Skeletal muscle cell (primary cell): Measurements from ENCODE around the gene GLT8D2.

Source experiments
- DNase-seq: peaks from one replicate; pipeline ENCODE4 v3.0.0-alpha.2; 2010; ENCODE audit warnings: low read depth
- H3K4me3 ChIP-seq: 2 replicates; pipeline ENCODE4 v1.5.1; 2011; ENCODE audit warnings: low read depth, mild to moderate bottlenecking, control low read depth, low read length, moderate library complexity

The GLT8D2 gene, protein sequence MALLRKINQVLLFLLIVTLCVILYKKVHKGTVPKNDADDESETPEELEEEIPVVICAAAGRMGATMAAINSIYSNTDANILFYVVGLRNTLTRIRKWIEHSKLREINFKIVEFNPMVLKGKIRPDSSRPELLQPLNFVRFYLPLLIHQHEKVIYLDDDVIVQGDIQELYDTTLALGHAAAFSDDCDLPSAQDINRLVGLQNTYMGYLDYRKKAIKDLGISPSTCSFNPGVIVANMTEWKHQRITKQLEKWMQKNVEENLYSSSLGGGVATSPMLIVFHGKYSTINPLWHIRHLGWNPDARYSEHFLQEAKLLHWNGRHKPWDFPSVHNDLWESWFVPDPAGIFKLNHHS

DNA sequence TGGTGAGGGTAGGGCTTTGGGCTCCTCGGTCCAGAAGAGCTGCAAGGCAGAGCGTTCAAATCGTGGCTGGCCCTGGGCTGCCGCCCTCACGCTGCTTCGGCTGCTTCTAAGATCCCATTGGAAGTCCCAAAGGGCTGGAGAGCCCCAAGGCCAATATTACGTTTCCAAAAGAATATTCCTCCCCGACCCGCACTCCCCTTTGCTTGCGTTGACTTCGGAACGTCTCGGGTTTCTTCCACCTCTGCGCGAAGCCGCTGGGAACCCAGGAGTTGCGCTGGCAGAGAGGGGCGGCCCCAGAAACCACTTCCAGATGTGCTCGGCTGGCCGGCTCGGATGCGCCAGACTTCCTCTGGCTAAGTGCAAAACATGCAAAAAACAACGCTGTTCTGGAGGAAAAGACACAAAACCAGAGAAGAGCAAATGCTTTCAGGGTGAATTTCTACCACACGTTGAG lies at the start of gene GLT8D2:
Gene GLT8D2, minus strand, starts transcription at position 285 of the 454 bp plus-strand sequence. CDS start 30,539 bp downstream, outside the sequence.
- H3K4me3 ChIP-seq, result peak within 1 kb of the TSS; percentile 54
- DNase-seq, result peak; percentile 69

DNA sequence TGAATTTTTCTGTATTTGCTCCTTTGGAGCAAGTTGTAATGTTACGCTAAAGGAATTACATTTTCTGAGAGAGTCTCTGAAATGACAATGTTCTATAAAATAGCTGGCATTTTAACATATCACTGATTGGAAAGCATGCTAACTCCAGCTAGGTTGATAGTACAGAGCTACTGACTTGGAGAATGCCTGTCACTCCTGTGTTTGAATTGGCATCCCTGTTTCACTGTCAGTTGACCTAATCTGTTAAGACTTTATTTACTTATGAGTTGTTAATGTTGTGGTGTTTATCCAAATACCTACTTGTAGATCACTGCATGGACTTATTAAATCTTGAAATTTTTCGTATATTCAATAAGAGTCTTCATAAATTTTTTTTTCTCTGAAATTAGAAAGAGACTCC lies 48.0 kb upstream of the GLT8D2 start:
- no peak overlapping the region for H3K4me3 ChIP-seq
- DNase-seq, result no peak

DNA sequence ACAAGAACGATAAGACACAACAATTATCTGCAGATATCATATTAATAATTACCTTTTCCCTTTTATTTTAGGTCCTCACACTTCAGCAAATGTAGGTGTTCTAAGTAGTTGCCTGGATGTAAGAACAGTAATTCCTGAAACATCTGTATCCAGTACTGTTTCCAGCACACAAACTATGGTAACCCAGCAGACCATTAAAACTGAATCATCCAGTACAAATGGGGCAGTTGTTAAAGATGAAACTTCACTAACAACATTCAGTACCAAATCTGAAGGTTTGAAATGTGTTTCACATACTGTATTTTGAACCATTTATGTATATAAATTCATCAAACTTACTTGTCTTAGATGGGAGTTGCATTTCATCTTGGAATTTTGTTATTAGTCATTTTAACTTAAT lies 45.3 kb upstream of the GLT8D2 start:
- no peak for DNase-seq
- no peak overlapping the region for H3K4me3 ChIP-seq

DNA sequence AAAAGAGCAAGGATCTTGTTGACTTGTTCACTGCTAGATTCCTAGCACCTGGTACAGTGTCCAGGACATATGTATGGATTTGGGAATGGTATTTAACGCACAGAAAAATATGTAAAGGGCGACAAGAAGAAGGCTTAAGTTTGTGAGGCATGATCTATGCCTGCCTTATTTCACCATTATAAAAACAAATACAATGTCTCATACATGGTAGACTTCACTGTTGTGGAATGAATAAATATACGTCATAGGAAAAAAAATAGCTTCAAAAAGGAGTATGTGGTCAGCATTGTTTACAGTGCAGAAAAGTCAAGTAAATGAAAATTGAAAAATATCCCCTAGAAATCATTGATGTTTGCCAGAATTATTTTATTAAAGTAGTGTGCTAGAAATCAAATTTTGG lies 44.3 kb upstream of the GLT8D2 start:
- DNase-seq, result peak; percentile 1
- H3K4me3 ChIP-seq, result no peak overlapping the region

DNA sequence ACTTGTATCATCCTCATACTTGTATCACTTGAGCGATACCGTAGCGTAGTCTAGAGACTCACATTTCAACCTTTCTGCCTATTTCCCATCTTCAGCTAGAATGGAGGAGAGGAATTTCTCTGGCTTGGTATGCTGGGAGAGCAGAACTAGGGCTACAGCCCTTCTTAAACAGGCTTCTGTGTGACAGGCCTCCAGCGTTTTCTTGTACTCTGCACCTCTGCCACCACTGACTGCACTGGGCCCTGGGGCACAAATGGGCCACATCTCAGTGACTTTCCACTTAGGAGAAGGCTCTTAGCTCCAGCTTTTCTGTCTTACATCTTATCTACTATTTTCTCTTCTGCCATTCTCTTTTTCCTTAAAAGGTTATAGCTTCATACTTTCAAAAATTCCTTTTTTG lies 41.1 kb upstream of the GLT8D2 start:
- DNase-seq, result no peak
- no peak overlapping the region for H3K4me3 ChIP-seq

DNA sequence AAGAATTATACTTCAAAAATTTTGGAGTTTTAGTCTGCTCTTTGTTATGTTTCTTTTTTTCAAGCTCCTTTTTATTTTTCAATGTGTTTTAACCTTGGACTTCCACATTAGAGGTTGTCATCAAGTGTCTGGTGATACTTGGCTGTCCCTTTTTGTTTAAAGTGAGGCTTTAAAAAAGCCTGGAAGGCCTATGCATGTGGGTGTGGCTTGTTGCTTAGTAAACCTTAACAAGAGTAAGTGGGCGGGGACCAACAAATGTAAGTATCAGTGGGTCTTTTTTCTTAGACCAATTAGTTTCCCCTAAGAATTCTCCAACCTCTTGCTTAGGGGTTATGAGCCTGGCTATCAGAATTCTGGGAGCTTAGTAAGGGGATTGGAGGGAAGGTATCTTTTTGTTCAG lies 40.7 kb upstream of the GLT8D2 start:
- H3K4me3 ChIP-seq, result no peak overlapping the region
- no peak for DNase-seq

DNA sequence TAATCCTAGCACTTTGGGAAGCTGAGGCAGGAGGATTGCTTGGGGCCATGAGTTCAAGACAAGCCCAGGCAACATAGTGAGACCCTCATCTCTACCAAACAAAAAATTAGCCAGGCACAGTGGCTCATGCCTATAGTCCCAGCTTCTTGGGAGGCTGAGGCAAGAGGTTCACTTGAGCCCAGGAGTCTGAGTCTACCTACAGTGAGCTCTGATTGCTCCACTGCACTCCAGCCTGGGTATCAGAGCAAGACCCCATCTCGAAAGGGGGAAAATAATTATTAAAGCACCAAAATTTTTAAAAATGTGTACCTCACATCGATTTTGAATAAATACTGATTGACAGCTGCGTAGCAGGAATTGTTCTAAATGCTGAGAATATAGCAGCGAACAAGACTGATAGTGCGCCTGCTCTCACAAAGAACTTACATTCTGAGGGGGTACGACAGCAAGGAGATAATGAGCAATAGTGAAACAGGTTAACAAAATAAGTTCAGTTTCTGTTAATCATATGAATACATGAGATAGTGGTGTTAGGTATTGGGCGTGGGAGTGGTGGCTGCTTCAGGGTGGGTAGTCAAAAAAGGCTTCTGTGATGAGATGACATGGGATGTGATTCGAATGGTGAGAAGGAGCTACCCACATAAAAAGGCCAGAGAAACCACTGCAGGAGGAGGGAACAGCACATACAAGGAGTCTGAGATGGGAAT lies 33.9 kb upstream of the GLT8D2 start:
- no peak overlapping the region for H3K4me3 ChIP-seq
- DNase-seq, result no peak

DNA sequence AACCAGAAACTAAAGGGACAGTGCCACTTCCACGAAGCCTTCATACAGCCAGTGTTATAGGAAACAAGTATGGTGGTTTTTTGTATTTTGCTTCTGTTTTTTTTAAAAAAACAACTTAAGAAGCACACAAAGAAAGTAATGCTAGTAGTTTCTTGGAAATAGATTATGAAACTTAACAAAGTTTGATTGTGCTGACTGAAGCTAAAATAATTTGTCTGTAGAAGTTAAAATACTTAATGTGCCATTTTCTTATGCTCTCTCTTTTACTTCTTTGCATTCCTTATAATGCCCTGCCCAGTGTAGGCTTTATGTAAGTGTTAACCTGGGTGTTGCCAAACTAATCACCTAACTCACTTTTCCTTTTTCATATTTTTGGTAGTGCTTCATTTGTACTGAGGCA lies 30.8 kb upstream of the GLT8D2 start:
- no peak overlapping the region for H3K4me3 ChIP-seq
- DNase-seq, result no peak

DNA sequence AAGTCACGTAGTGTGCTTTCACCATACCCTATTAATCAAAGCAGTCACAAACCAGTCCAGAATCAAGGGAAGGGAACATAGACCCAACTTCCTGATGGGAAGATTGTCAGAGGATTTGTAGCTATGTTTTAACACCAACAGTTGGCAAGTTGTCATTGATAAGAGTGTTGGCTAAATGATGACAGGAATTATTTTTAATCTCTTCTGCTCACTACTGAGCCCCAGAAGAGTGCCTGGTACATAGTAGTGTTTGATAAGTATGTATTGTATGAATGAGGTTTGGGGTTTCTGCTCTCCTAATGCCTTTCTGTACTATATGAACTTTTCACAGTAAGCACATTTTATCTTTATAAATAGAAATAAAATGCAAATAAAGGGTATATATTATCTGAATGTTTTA lies 29.0 kb upstream of the GLT8D2 start:
- no peak for DNase-seq
- no peak overlapping the region for H3K4me3 ChIP-seq

DNA sequence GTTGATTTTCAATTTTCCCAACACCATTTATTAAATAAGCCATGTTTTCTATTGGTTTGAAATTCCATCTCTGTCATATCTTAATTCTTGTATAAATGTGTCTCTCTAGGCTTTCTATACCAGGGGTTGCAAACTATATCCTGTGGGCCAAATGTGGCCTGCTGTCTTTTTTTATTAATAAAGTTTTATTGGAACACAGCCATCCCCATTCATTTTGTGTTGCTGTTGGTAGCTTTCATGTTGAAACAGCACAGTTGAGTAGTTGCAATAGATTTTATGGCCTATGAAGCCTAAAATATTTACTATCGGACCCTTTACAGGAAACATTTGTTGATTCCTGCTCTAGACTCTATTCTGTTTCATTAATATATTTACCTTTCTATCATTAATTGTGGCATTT lies 23.7 kb upstream of the GLT8D2 start:
- DNase-seq, result no peak

DNA sequence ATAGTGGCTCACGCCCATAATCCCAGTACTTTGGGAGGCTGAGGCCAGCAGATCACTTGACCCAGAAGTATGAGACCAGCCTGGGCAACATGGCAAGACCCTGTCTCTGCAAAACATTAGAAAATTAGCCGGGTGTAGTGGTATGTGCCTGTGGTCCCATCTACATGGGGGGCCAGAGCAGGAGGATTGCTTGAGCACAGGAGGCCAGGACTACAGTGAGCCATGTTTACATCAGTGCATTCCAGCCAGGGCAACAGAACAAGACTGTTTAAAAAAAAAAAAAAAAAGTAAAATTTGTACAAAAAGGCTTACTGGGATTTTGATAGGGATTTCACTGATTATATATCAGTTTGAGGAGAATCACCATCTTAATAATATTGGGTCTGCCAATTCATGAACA lies 22.1 kb upstream of the GLT8D2 start:
- no peak for DNase-seq
- H3K4me3 ChIP-seq, result no peak overlapping the region

More for the DNA sequence above, 23.7 kb upstream of the GLT8D2 start:
- H3K4me3 ChIP-seq, result no peak overlapping the region

DNA sequence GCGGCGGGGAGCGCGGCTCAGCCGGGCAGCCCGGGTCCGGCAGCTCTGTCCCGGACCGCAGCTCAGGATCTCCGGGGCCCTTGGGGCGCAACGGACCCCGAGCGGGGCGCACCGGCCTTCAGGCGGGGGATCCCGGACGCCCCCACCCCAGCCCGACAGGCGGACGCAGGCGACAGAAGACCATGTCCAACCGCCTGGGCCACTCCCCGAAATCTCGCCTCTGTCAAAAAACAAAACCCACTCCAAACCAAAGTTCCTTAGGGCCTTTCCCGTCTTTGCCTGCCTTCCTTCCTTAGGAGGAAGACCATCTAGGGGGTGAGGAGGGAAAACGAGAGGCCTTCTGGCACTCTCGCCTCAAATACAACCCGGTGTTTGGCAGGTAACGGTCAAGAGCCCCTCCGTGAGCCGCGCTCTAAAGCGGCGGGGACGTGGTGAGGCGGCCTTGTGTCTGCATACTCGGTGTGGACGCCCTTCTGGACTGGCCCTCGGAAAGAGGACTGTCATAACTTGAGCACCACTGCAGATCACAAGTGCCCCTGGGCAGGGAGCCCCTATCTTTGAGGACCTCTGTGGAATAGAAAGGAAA lies 14.9 kb upstream of the GLT8D2 start:
- no peak for DNase-seq

DNA sequence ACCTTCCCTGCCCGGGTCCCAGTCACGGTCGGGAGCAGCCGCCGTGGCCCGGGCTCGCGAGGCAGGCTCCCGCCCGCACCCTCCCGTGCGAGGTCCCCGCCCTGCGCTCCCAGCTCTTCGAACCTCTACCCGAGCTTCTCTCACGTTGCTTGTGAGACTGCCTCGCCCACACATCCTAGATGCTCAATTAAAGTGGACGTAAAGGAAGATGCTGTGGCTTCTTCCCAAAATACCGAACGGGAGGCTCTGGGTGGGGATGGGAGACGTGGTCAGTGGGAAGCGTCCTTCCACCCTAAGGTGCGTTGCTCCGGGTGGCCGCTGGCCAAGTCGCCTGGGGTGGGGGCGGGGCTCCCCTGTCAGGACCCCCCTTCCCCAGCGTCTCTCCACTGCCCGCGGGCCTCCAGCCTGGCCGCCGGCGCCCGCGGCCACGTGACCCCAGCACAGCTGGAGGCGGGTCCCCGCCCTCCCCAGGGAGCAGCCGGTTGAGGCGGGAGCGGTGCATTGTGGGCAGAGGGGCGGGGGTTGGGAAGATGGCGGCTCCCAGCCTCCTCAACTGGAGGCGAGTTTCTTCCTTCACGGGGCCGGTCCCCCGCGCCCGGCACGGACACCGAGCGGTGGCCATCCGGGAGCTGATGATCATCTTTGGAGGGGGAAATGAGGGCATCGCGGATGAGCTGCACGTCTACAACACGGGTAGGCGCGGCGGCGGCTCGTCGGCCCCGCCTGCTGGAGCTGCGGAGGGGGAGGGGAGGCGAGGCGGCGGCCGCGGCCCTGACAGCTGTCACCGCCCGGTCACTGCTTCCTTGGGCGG lies 14.2 kb upstream of the GLT8D2 start, which contains the start of gene HCFC2:
Gene HCFC2, plus strand, starts transcription at position 501 of the 811 bp plus-strand sequence. Its CDS starts 30 bp downstream, at position 531.
- peak; percentile 67 for DNase-seq
- peak within 1 kb of the TSS; percentile 97 for H3K4me3 ChIP-seq

More for the DNA sequence above, 14.9 kb upstream of the GLT8D2 start:
- H3K4me3 ChIP-seq, result peak overlapping the region; percentile 97

DNA sequence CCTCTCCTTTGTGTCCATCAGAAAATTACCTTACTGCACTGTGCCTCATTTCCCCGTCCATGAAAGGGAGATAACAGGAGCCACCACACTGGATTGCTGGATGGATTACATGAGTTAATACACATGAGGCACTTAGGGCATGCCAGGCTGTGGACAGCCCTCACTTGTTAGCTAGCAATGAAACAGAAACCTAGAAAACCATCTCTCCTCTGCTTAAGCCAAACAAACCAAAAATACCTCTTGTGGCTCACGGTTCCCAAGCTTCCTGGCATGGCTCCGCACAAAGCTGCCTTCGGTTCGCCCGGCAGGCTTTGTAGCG lies 13.7 kb upstream of the GLT8D2 start:
- DNase-seq, result no peak

DNA sequence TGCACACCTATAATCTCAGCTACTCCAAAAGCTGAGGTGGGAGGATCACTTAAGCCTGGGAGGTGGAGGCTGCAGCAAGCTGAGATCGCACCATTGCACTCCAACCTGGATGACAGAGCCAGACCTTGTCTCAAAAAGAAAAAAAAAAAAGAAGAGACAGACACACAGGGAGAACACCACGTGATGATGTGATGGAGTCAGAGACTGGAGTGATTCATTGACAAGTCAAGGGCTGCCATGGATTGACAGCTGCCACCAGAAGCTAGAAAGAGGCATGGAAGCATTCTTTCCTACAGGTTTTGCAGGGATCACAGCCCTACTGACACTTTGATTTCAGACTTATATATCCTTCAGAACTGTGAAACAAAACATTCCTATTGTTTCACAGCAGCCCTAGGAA lies 10.8 kb upstream of the GLT8D2 start:
- H3K4me3 ChIP-seq, result no peak overlapping the region
- no peak for DNase-seq

More for the DNA sequence above, 13.7 kb upstream of the GLT8D2 start:
- H3K4me3 ChIP-seq, result peak overlapping the region; percentile 97

DNA sequence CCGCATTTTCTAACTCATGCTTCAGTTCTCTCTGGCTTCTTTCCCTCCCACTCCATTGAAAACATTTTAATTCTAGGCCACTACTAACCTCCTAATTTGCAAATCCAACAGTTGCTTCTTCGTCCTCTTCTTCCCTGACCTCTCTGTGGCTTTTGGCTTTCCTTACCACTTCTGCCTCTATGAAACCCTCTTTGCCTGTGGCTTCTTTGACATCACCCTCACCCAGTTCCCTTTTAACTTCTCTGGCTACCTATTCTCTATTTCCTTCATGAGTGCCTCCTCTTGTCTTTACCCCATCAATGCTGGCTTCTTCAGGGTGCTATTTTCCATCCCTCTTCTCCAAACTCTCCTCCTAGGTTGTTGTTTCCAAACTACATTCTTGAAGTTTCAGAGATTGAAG lies 10.0 kb upstream of the GLT8D2 start:
- DNase-seq, result no peak
- no peak overlapping the region for H3K4me3 ChIP-seq

DNA sequence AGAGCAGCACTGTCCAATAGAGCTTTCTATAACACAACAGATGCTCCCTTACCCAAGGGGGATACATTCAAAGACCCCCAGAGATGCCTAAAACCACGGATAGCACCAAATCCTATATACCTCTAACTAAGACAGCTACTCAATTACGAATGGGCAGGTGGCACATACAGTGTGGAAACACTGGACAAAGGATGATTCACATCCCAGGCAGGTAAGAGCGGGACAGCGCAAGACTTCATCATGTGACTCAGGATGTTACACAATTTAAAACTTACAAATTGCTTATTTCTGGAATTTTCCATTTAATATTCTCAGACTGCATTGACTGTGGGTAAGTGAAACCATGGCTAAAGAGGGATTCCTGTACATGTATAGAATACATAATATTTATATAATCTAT lies 8.8 kb upstream of the GLT8D2 start:
- DNase-seq, result no peak
- H3K4me3 ChIP-seq, result no peak overlapping the region

DNA sequence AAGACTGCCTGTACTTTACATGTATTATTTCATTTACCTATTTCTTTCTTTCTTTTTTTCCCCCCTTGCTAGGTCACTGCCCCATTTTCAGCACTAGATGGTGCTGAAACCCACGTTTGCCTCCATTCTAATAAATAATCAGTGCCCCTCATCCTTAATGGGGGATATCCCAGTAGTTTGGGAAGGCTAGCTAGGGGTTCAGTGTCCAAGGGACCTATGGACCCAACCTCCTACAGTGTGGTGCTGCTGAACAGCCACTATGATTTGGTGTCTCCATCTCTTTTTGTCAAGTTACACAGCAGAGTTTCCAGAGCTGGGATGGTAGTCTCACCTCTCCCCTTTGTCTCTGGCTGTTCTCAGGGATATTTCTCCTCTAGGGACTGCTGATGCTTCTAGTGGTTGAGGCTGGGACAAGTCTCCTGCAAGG lies 7.8 kb upstream of the GLT8D2 start:
- no peak for DNase-seq

DNA sequence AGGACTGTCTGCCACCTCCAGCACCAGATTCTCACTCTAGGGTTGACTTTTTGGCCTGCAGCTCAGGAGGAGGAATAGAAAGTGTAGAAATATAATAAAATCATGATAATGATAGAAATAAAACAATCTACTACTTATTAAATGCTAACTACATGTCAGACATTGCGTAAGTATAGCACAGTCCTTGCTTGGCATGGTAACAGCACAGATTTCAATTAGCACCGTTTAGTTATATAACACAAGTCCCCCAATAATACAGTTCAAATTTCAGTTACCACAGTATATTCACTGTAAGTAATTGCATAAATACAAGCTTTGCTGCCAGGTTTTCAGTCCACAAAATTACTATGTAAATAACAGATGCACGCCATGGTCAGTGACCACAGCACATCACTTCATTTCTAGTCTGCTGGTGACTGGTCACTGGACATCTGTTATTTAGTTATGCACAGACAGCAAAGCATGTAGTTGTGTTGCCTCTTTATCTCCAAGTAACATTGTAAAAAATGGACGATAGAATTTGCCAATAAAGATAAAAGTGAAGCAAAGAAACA lies 6.5 kb upstream of the GLT8D2 start:
- no peak for DNase-seq
- no peak overlapping the region for H3K4me3 ChIP-seq

More for the DNA sequence above, 7.8 kb upstream of the GLT8D2 start:
- H3K4me3 ChIP-seq, result no peak overlapping the region
